Rectal smooth muscle tissue (tissue), 1 donor: ENCODE data around the gene SAA1.
"Not testable (repeated sequence)": the region's sequence is repeated elsewhere in the genome, so short reads cannot be mapped to it uniquely, and the experiment has no call there.

Source experiments
- H3K27ac ChIP-seq: one replicate; pipeline ENCODE4 v1.7.0; 2013; ENCODE audit warnings: low read depth, low read length, inconsistent platforms
- H3K27me3 ChIP-seq: one replicate; pipeline ENCODE4 v1.7.0; 2013; ENCODE audit warnings: low read length; ENCODE audit not compliant: control insufficient read depth, insufficient read depth
- H3K36me3 ChIP-seq: one replicate; pipeline ENCODE4 v1.7.0; 2013; ENCODE audit warnings: low read length; ENCODE audit not compliant: control insufficient read depth, insufficient read depth
- H3K4me1 ChIP-seq: one replicate; pipeline ENCODE4 v1.7.0; 2013; ENCODE audit warnings: low read length; ENCODE audit not compliant: control insufficient read depth, insufficient read depth
- H3K4me3 ChIP-seq: one replicate; pipeline ENCODE4 v1.7.0; 2013; ENCODE audit warnings: low read length
- H3K9ac ChIP-seq: one replicate; pipeline ENCODE4 v1.7.0; 2013; ENCODE audit warnings: low read length

The SAA1 gene

GRCh38 chr11:18243783-18244362, 22.2 kb upstream of the SAA1 start:
- no peaks in the 10 kb centered on the region for H3K4me1 ChIP-seq
- H3K9ac ChIP-seq = no peak overlapping the region
- no peak overlapping the region for H3K4me3 ChIP-seq
- H3K27ac ChIP-seq = no peak overlapping the region
- no peaks in the 10 kb centered on the region for H3K36me3 ChIP-seq
- no peaks in the 10 kb centered on the region for H3K27me3 ChIP-seq

DNA sequence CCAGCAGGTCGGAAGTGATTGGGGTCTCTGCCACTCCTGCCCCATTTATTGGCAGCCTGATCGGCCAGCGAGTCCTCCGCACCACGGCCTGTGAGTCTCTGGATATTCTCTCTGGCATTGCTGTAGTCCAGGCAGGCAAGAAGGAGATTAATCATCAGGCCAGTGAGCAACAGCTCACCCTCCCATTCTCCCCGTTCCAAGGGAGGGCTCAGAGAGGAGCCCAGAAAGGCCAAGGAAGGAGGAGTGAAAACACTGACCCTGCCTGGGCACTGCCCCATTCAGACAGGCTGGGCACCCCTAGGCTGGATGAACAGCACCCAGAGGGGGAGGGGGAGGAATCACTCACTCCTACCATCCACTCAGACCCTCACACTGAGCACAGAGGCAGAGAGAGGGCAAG, 20.7 kb upstream of the SAA1 start:
- H3K27ac ChIP-seq = no peak overlapping the region
- H3K4me1 ChIP-seq = no peaks in the 10 kb centered on the region
- no peak overlapping the region for H3K9ac ChIP-seq
- H3K36me3 ChIP-seq = no peaks in the 10 kb centered on the region
- H3K27me3 ChIP-seq = no peaks in the 10 kb centered on the region
- no peak overlapping the region for H3K4me3 ChIP-seq

DNA sequence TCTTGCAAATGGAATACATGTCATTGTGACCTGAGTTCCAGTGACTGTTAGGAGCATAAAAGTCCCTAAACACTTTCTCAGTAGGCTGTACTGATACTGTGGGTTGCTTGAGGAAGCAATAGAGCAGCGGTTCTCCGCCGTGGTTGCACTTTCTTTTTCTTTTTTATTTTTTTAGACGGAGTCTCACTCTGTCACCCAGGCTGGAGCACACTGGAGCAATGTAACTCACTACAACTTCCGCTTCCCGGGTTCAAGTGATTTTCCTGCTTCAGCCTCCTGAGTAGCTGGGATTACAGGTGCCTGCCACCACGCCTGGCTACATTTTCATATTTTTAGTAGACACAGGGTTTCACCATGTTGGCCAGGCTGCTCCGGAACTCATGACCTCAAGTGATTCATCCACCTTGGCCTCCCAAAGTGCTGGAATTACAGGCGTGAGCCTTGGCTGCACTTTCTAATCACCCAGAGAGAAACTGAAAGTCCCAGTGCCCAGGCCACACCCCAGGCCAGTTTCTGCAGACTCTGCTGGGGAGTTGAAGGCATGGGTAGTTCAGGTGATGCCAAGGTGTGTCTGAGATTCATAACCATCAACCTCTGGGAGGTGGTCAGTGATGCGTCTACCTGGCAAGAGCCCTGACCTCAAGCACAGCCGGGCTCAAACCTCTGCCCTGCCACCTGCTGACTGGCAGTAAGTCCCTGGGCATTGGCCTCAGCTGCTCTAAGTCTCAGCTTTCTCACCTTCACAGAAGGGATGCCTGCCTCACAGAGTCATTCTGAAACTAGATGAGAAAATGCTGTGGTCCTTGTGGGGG, 19.5 kb upstream of the SAA1 start:
- H3K27ac ChIP-seq, H3K9ac ChIP-seq, H3K4me1 ChIP-seq, H3K36me3 ChIP-seq, H3K27me3 ChIP-seq, H3K4me3 ChIP-seq: not testable (repeated sequence)

DNA sequence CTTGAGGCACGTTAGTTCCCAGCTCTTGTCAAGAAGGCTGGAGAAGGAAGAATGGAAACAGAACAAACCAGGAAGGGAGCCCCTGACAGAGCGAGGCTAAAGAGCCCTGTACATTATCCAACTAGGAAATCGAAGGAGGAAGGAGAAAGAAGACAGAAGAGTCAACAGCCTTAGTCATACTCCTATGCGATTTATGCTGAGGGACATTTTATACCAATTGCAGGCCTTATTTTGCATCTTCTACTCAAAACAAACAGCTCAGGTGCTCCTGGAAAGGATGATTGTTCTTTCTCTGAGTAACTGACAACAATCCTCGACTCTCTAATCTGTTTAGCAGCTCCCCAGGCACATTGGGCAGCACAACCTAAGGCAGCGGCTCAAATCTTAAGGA, 18.9 kb upstream of the SAA1 start:
- H3K36me3 ChIP-seq, H3K27me3 ChIP-seq, H3K4me1 ChIP-seq, H3K4me3 ChIP-seq, H3K9ac ChIP-seq, H3K27ac ChIP-seq: not testable (repeated sequence)

GRCh38 chr11:18248561-18248960, 17.5 kb upstream of the SAA1 start, which contains the start of gene SAA2:
TSS of gene SAA2 (minus strand) at chr11:18248668. CDS start at chr11:18248011, 657 bp downstream.
- Histone ChIP-seq H3K27ac (no peak within 1 kb of the TSS), H3K4me1 (no peaks in the 10 kb centered on the region), H3K27me3 (no peaks in the 10 kb centered on the region), H3K9ac (no peak within 1 kb of the TSS), H3K4me3 (no peak within 1 kb of the TSS), H3K36me3 (no peaks in the 10 kb centered on the region)

DNA sequence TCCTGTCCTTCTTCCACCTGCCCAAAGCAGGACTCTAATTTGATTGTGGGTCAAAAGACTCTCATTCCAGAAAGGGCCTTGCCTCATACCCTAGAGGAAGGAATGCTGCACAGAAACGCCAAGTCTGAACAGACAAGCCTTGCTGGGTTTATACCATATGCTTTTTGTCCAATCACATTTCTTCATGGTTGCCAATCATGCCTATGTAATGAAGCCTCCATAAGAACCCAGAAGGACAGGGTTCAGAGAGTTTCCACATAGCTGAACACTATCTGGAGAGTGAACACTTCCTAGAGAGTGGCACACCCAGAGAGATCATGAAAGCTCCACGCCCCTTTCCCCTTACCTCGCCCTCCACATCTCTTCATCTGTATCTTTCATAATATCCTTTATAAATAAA, 12.8 kb upstream of the SAA1 start:
- Histone ChIP-seq H3K4me1 (no peaks in the 10 kb centered on the region), H3K4me3 (no peak overlapping the region), H3K27ac (no peak overlapping the region), H3K9ac (no peak overlapping the region), H3K36me3 (no peaks in the 10 kb centered on the region), H3K27me3 (no peaks in the 10 kb centered on the region)

GRCh38 chr11:18253778-18254338, 12.2 kb upstream of the SAA1 start:
- Histone ChIP-seq H3K36me3 (no peaks in the 10 kb centered on the region), H3K4me1 (no peaks in the 10 kb centered on the region), H3K27ac (no peak overlapping the region), H3K27me3 (no peaks in the 10 kb centered on the region), H3K9ac (no peak overlapping the region), H3K4me3 (no peak overlapping the region)

GRCh38 chr11:18254781-18255361, 11.2 kb upstream of the SAA1 start:
- no peak overlapping the region for H3K27ac ChIP-seq
- no peak overlapping the region for H3K9ac ChIP-seq
- H3K36me3 ChIP-seq = no peaks in the 10 kb centered on the region
- no peak overlapping the region for H3K4me3 ChIP-seq
- no peaks in the 10 kb centered on the region for H3K4me1 ChIP-seq
- no peaks in the 10 kb centered on the region for H3K27me3 ChIP-seq

GRCh38 chr11:18259259-18259658, 6.8 kb upstream of the SAA1 start:
- no peaks in the 10 kb centered on the region for H3K36me3 ChIP-seq
- H3K4me1 ChIP-seq = no peaks in the 10 kb centered on the region
- H3K27ac ChIP-seq = no peak overlapping the region
- H3K9ac ChIP-seq = no peak overlapping the region
- H3K4me3 ChIP-seq = no peak overlapping the region
- H3K27me3 ChIP-seq = no peaks in the 10 kb centered on the region

GRCh38 chr11:18261721-18262120, 4.3 kb upstream of the SAA1 start:
- H3K9ac ChIP-seq = no peak overlapping the region
- no peaks in the 10 kb centered on the region for H3K36me3 ChIP-seq
- H3K4me3 ChIP-seq = no peak overlapping the region
- H3K27ac ChIP-seq = no peak overlapping the region
- no peaks in the 10 kb centered on the region for H3K27me3 ChIP-seq
- no peaks in the 10 kb centered on the region for H3K4me1 ChIP-seq

GRCh38 chr11:18262681-18263350, 3.2 kb upstream of the SAA1 start:
- H3K36me3 ChIP-seq, H3K4me1 ChIP-seq, H3K27ac ChIP-seq, H3K4me3 ChIP-seq, H3K27me3 ChIP-seq, H3K9ac ChIP-seq: not testable (repeated sequence)

DNA sequence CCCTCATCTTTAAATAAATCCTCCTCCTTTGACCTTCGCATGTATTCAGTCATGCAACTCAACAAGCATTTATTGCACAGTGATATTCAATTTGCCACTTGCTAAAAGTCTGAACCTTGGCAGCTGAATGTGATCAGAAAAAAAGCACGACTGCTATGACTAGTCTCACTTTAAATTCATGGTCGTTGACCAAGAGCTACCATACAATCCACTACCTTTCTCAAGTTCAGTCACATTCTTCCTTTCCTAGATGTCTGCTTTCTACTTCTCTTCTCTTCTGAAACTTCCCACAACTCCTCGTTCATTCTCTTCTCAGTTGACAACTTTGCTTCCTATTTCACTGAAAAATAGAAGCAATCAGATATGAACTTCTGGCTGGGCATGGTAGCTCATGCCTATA, 2.0 kb upstream of the SAA1 start:
- Histone ChIP-seq H3K4me1 (no peaks in the 10 kb centered on the region), H3K27ac (no peak overlapping the region), H3K9ac (no peak overlapping the region), H3K27me3 (no peaks in the 10 kb centered on the region), H3K4me3 (no peak overlapping the region), H3K36me3 (no peaks in the 10 kb centered on the region)
